ENCODE data around the gene ERGIC1.
A peak's percentile ranks its signal among the peaks of the same experiment; 100 is the strongest.

ERGIC1 gene

GRCh38 chr5:172868924-172869591, 35.0 kb downstream of the ERGIC1 start:
- no peaks in the 10 kb centered on the region for H3K27me3 Mint-ChIP-seq
- H3K36me3 Mint-ChIP-seq (ENCODE audit: low read depth) = no peaks in the 10 kb centered on the region
- no peak overlapping the region for H3K4me3 Mint-ChIP-seq
- peaks cover 16% of the 10 kb centered on the region for H3K4me1 Mint-ChIP-seq (ENCODE audit: low read depth)
- no peak overlapping the region for H3K27ac Mint-ChIP-seq
- no peaks in the 10 kb centered on the region for H3K9me3 Mint-ChIP-seq

- Mint-ChIP-seq H3K36me3 (ENCODE audit: low read depth) (no peaks in the 10 kb centered on the region), H3K9me3 (no peaks in the 10 kb centered on the region), H3K27ac (no peak overlapping the region), H3K27me3 (no peaks in the 10 kb centered on the region), H3K4me1 (ENCODE audit: low read depth) (peaks cover 18% of the 10 kb centered on the region), H3K4me3 (no peak overlapping the region)
Observed at GRCh38 chr5:172869691-172870090, 35.6 kb downstream of the ERGIC1 start.

GRCh38 chr5:172870291-172870714, 36.3 kb downstream of the ERGIC1 start:
- no peaks in the 10 kb centered on the region for H3K9me3 Mint-ChIP-seq
- H3K4me1 Mint-ChIP-seq (ENCODE audit: low read depth) = peaks cover 24% of the 10 kb centered on the region
- H3K4me3 Mint-ChIP-seq = no peak overlapping the region
- no peaks in the 10 kb centered on the region for H3K27me3 Mint-ChIP-seq
- H3K36me3 Mint-ChIP-seq (ENCODE audit: low read depth) = no peaks in the 10 kb centered on the region
- H3K27ac Mint-ChIP-seq = no peak overlapping the region

- no peaks in the 10 kb centered on the region for H3K27me3 Mint-ChIP-seq
- H3K4me3 Mint-ChIP-seq = no peak overlapping the region
- no peak overlapping the region for H3K27ac Mint-ChIP-seq
- no peaks in the 10 kb centered on the region for H3K36me3 Mint-ChIP-seq (ENCODE audit: low read depth)
- no peaks in the 10 kb centered on the region for H3K9me3 Mint-ChIP-seq
- peaks cover 30% of the 10 kb centered on the region for H3K4me1 Mint-ChIP-seq (ENCODE audit: low read depth)
Observed at GRCh38 chr5:172870715-172871461, 36.8 kb downstream of the ERGIC1 start.

- H3K27ac Mint-ChIP-seq = no peak overlapping the region
- H3K36me3 Mint-ChIP-seq (ENCODE audit: low read depth) = no peaks in the 10 kb centered on the region
- peaks cover 32% of the 10 kb centered on the region for H3K4me1 Mint-ChIP-seq (ENCODE audit: low read depth)
- no peak overlapping the region for H3K4me3 Mint-ChIP-seq
- no peaks in the 10 kb centered on the region for H3K9me3 Mint-ChIP-seq
- H3K27me3 Mint-ChIP-seq = no peaks in the 10 kb centered on the region
Observed at GRCh38 chr5:172871536-172871935, 37.5 kb downstream of the ERGIC1 start.

- H3K9me3 Mint-ChIP-seq = no peaks in the 10 kb centered on the region
- H3K4me3 Mint-ChIP-seq = no peak overlapping the region
- peaks cover 29% of the 10 kb centered on the region for H3K4me1 Mint-ChIP-seq (ENCODE audit: low read depth)
- no peaks in the 10 kb centered on the region for H3K27me3 Mint-ChIP-seq
- no peaks in the 10 kb centered on the region for H3K36me3 Mint-ChIP-seq (ENCODE audit: low read depth)
- no peak overlapping the region for H3K27ac Mint-ChIP-seq
Observed at GRCh38 chr5:172871982-172872381, 37.9 kb downstream of the ERGIC1 start.

- Mint-ChIP-seq H3K9me3 (no peaks in the 10 kb centered on the region), H3K4me1 (ENCODE audit: low read depth) (peaks cover 36% of the 10 kb centered on the region), H3K27me3 (no peaks in the 10 kb centered on the region), H3K4me3 (no peak overlapping the region), H3K36me3 (ENCODE audit: low read depth) (no peaks in the 10 kb centered on the region), H3K27ac (no peak overlapping the region)
Observed at GRCh38 chr5:172872997-172873491, 39.0 kb downstream of the ERGIC1 start.

- peaks cover 39% of the 10 kb centered on the region for H3K4me1 Mint-ChIP-seq (ENCODE audit: low read depth)
- H3K27ac Mint-ChIP-seq = no peak overlapping the region
- no peaks in the 10 kb centered on the region for H3K36me3 Mint-ChIP-seq (ENCODE audit: low read depth)
- no peaks in the 10 kb centered on the region for H3K27me3 Mint-ChIP-seq
- H3K9me3 Mint-ChIP-seq = no peaks in the 10 kb centered on the region
- no peak overlapping the region for H3K4me3 Mint-ChIP-seq
Observed at GRCh38 chr5:172873513-172873912, 39.5 kb downstream of the ERGIC1 start.

GRCh38 chr5:172874647-172875504, 40.8 kb downstream of the ERGIC1 start:
- no peak overlapping the region for H3K27ac Mint-ChIP-seq
- no peak overlapping the region for H3K4me3 Mint-ChIP-seq
- peaks cover 49% of the 10 kb centered on the region for H3K4me1 Mint-ChIP-seq (ENCODE audit: low read depth)
- no peaks in the 10 kb centered on the region for H3K27me3 Mint-ChIP-seq
- H3K36me3 Mint-ChIP-seq (ENCODE audit: low read depth) = no peaks in the 10 kb centered on the region
- no peaks in the 10 kb centered on the region for H3K9me3 Mint-ChIP-seq

- Mint-ChIP-seq H3K36me3 (ENCODE audit: low read depth) (no peaks in the 10 kb centered on the region), H3K27me3 (no peaks in the 10 kb centered on the region)
Observed at GRCh38 chr5:172875505-172876279, 41.6 kb downstream of the ERGIC1 start.

GRCh38 chr5:172876578-172876977, 42.5 kb downstream of the ERGIC1 start:
- Mint-ChIP-seq H3K4me3 (no peak overlapping the region), H3K9me3 (no peaks in the 10 kb centered on the region), H3K36me3 (ENCODE audit: low read depth) (peaks cover 2% of the 10 kb centered on the region), H3K4me1 (ENCODE audit: low read depth) (peaks cover 54% of the 10 kb centered on the region), H3K27ac (no peak overlapping the region), H3K27me3 (no peaks in the 10 kb centered on the region)

More at GRCh38 chr5:172875505-172876279, 41.6 kb downstream of the ERGIC1 start:
- Mint-ChIP-seq H3K9me3 (no peaks in the 10 kb centered on the region), H3K4me1 (ENCODE audit: low read depth) (peaks cover 49% of the 10 kb centered on the region), H3K27ac (no peak overlapping the region), H3K4me3 (no peak overlapping the region)

GRCh38 chr5:172877466-172878260, 43.6 kb downstream of the ERGIC1 start:
- Mint-ChIP-seq H3K4me3 (no peak overlapping the region), H3K27ac (peak overlapping the region; percentile 19)

GRCh38 chr5:172878585-172878932, 44.5 kb downstream of the ERGIC1 start:
- Mint-ChIP-seq H3K27me3 (no peaks in the 10 kb centered on the region), H3K9me3 (no peaks in the 10 kb centered on the region), H3K27ac (peak overlapping the region; percentile 29), H3K36me3 (ENCODE audit: low read depth) (peaks cover 11% of the 10 kb centered on the region), H3K4me1 (ENCODE audit: low read depth) (peaks cover 60% of the 10 kb centered on the region), H3K4me3 (no peak overlapping the region)

More at GRCh38 chr5:172877466-172878260, 43.6 kb downstream of the ERGIC1 start:
- H3K27me3 Mint-ChIP-seq = no peaks in the 10 kb centered on the region
- peaks cover 65% of the 10 kb centered on the region for H3K4me1 Mint-ChIP-seq (ENCODE audit: low read depth)
- H3K36me3 Mint-ChIP-seq (ENCODE audit: low read depth) = peaks cover 6% of the 10 kb centered on the region
- no peaks in the 10 kb centered on the region for H3K9me3 Mint-ChIP-seq
